MCF 10A (cell line): ENCODE measurements around the gene GLRA3. TPM values are rescaled to one million over a fixed set of nuclear protein-coding genes. Genes with fewer than 3 reads are reported as not detected.
"Not testable (repeated sequence)": the region's sequence is repeated elsewhere in the genome, so short reads cannot be mapped to it uniquely, and the experiment has no call there.

Experiments used
- BruUV-seq: library from RNA; stranded (reverse); fragments of 400-500 nt; replicated peaks from 2 replicates; lab custom pipeline; 2021; lab: Mats Ljungman, UMichigan
- CTCF ChIA-PET: fragments of 300-600 bp; sonication (Branson Sonifier 250); formaldehyde crosslinking; extraction: SDS; loops from one replicate; lab custom pipeline; 2021; ENCODE audit warnings: antibody characterized with exemption, inconsistent platforms; lab: Yijun Ruan, JAX
- POLR2A ChIA-PET: fragments of 300-600, 350-650 bp; sonication (Branson Sonifier 250); formaldehyde crosslinking; extraction: SDS; loops from one replicate; lab custom pipeline; 2020; ENCODE audit warnings: antibody characterized with exemption, inconsistent platforms; lab: Yijun Ruan, JAX
- DNase-seq: peaks from one replicate; pipeline ENCODE4 v3.0.0-alpha.2; 2018; ENCODE audit not compliant: unreplicated experiment
- H3K27ac Mint-ChIP-seq: one replicate; pipeline ENCODE4 v1.8.0; 2022; ENCODE audit warnings: mild to moderate bottlenecking, low read depth, mixed read lengths; ENCODE audit not compliant: unreplicated experiment
- H3K27me3 Mint-ChIP-seq: one replicate; pipeline ENCODE4 v1.8.0; 2022; ENCODE audit warnings: mixed read lengths; ENCODE audit not compliant: insufficient read depth, unreplicated experiment
- H3K36me3 Mint-ChIP-seq: one replicate; pipeline ENCODE4 v1.8.0; 2022; ENCODE audit warnings: mild to moderate bottlenecking, moderate library complexity, mixed read lengths; ENCODE audit not compliant: insufficient read depth, unreplicated experiment
- H3K4me1 Mint-ChIP-seq: one replicate; pipeline ENCODE4 v1.8.0; 2022; ENCODE audit warnings: mixed read lengths; ENCODE audit not compliant: insufficient read depth, unreplicated experiment
- H3K4me3 Mint-ChIP-seq: one replicate; pipeline ENCODE4 v1.8.0; 2022; ENCODE audit warnings: mild to moderate bottlenecking, moderate library complexity, mixed read lengths; ENCODE audit not compliant: unreplicated experiment
- H3K9me3 Mint-ChIP-seq: one replicate; pipeline ENCODE4 v1.8.0; 2022; ENCODE audit warnings: mixed read lengths; ENCODE audit not compliant: unreplicated experiment
- intact Hi-C: fragments of 100-400 bp; cut with micrococcal nuclease; formaldehyde crosslinking; loops from 2 replicates; pipeline ENCODE4 v1.14.1; 2022
- total RNA-seq: library from RNA; stranded (reverse); gene quantifications from 2 replicates; pipeline ENCODE4 v1.2.3, GENCODE V29; 2022
- TF ChIP-seq, protein P1 (sequence below): fragments of 200-600 bp; IDR thresholded peaks from one replicate; pipeline ENCODE4 v1.8.0; 2022; ENCODE audit warnings: antibody characterized with exemption, mild to moderate bottlenecking; ENCODE audit not compliant: unreplicated experiment

GLRA3 gene
- total RNA-seq, 1 experiment from 2014 or later: not detected

DNA sequence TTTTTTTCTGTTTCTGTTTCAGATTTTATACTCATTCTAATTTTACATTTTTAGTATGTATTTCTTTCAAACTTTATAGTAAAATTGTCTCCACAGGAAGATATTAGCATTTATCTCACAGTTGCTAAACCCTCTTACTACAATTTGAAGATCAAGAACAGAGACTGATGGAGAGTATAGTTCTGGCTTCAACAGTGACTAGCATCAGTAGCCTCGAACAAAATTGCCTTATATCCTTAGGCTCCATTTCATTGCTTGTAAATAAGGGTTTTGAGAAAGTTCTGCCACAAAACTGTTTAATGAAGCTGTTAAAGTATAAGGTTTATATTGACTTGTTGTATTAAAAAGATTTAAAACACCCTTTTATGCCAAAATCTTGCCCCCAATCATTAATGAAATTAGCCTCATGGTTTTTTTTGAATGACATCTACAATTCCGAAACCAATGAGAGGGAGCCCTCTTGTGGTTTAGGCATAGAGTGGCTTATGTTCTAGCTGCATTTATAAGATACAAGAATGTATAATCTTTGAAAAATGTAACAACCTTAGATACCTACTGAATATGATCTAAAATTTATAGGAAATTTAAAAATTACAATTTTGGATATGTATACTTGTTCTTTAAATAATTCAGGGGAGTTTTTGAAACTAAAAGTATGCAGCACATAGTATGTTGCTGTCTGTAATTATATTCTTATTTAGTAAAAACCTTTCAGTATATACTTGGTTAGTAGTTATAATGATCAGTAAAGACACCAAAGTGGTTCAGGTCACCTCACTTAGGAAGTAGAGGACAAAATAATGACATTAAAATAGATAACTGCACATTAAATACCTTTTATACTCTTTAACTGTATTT is 196.9 kb downstream of the GLRA3 start:
- H3K4me3 Mint-ChIP-seq: no peak overlapping the region
- no peaks in the 10 kb centered on the region for H3K27me3 Mint-ChIP-seq
- H3K4me1 Mint-ChIP-seq: no peaks in the 10 kb centered on the region
- TF ChIP-seq, protein P1, sequence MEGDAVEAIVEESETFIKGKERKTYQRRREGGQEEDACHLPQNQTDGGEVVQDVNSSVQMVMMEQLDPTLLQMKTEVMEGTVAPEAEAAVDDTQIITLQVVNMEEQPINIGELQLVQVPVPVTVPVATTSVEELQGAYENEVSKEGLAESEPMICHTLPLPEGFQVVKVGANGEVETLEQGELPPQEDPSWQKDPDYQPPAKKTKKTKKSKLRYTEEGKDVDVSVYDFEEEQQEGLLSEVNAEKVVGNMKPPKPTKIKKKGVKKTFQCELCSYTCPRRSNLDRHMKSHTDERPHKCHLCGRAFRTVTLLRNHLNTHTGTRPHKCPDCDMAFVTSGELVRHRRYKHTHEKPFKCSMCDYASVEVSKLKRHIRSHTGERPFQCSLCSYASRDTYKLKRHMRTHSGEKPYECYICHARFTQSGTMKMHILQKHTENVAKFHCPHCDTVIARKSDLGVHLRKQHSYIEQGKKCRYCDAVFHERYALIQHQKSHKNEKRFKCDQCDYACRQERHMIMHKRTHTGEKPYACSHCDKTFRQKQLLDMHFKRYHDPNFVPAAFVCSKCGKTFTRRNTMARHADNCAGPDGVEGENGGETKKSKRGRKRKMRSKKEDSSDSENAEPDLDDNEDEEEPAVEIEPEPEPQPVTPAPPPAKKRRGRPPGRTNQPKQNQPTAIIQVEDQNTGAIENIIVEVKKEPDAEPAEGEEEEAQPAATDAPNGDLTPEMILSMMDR: peak; percentile 62
- no peaks in the 10 kb centered on the region for H3K9me3 Mint-ChIP-seq
- peak; percentile 71 for DNase-seq
- H3K36me3 Mint-ChIP-seq: no peaks in the 10 kb centered on the region
- ChIA-PET POLR2A (interaction anchor here (0.6 to 1.5 kb wide), 4 partner anchors 45 to 317 kb away, joined by 3 to 4 read pairs (median 3); no protein-coding TSS in a partner anchor), CTCF (interaction anchor here (0.7 to 2.4 kb wide), 24 partner anchors 15 to 504 kb away, joined by 3 to 11 read pairs (median 4); partner anchors contain the start of gene HPGD)
- no TSS peak for BruUV-seq
- intact Hi-C loops: loop anchor here (1.0 to 10.0 kb wide), 4 partner anchors 82 to 903 kb away; partner anchors contain the start of gene HPGD
- no peak overlapping the region for H3K27ac Mint-ChIP-seq

DNA sequence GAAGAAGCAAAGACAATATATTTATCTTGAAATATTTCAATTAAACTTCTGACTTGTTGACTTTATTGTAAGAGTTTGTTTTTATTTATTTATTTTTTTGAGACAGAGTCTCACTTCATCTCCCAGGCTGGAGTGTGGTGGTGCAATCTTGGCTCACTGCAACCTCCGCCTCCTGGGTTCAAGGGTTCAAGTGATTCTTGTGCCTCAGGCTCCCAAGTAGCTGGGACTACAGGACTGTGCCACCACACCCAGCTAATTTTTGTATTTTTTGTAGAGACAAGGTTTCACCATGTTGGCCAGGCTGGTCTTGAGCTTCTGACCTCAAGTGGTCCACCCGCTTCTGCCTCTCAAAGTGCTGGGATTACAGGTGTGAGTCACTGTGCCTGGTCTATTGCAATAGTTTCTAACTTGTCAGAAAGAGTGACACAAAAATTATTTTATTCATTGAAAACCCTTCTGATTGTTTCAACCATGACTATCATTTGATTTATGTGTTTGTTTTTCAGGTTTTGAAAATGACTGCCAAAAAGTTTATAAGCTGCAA is 199.1 kb downstream of the GLRA3 start:
- POLR2A ChIA-PET: interaction anchor here (0.6 kb wide), 1 partner anchor 205 kb away, joined by 4 read pairs; no protein-coding TSS in a partner anchor
- intact Hi-C loops: loop anchor here (10.0 kb wide), 1 partner anchor 905 kb away; no protein-coding TSS in a partner anchor
- H3K9me3 Mint-ChIP-seq, BruUV-seq, H3K27ac Mint-ChIP-seq, H3K4me3 Mint-ChIP-seq, H3K36me3 Mint-ChIP-seq, H3K4me1 Mint-ChIP-seq, H3K27me3 Mint-ChIP-seq: not testable (repeated sequence)
- DNase-seq: peak; percentile 10
- CTCF ChIA-PET: interaction anchor here (0.7 to 1.3 kb wide), 2 partner anchors 187 to 266 kb away, joined by 3 to 5 read pairs; no protein-coding TSS in a partner anchor

DNA sequence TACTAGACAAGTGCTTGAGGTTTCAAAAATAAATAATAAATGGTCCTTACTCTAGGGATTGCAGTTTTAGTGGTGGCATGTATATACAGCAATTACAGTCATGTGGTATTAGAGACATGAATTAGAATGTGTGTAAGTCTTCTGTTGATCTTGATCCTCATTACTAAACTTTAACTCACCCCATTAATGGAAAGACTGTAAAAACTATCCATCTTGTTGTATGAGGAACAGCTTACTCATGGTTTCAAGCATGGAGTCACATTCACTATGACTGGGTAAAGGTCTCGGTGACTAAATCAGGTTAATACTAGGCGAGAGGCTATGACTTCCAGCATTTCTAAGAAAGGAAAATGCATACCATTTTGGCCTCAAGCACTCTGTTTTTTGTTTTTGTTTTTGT is 199.8 kb downstream of the GLRA3 start:
- H3K27me3 Mint-ChIP-seq: no peaks in the 10 kb centered on the region
- H3K9me3 Mint-ChIP-seq: no peaks in the 10 kb centered on the region
- DNase-seq: no peak

DNA sequence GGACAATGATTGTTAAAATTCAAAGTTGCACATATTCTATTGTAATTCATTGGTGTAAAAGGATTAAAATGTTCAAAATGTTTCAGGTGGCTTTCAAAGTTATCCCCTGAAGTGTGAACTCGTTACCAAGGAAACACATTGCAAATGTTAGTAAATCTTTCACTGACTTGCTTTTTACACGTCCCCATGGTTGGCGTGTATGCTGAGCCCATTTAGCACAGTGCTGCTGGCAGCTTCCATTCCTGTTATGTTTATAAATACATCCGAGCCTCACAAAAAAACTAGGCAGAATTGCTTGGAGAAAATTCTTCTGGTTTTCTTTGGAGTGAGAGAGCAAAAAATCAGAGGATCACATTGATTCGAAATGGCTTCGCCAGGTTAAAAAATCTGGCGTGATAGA is 200.9 kb downstream of the GLRA3 start:
- no peaks in the 10 kb centered on the region for H3K4me1 Mint-ChIP-seq
- no peak overlapping the region for H3K27ac Mint-ChIP-seq
- ChIA-PET CTCF (interaction anchor here (0.5 kb wide), 1 partner anchor 312 kb away, joined by 4 read pairs; no protein-coding TSS in a partner anchor), POLR2A (no interaction called here)
- intact Hi-C loops: no loop called here
- TF ChIP-seq, protein P1: no peak
- H3K9me3 Mint-ChIP-seq: no peaks in the 10 kb centered on the region
- no TSS peak for BruUV-seq
- DNase-seq: no peak
- no peaks in the 10 kb centered on the region for H3K27me3 Mint-ChIP-seq
- no peaks in the 10 kb centered on the region for H3K36me3 Mint-ChIP-seq
- H3K4me3 Mint-ChIP-seq: no peak overlapping the region

More for the DNA sequence above, 199.8 kb downstream of the GLRA3 start:
- TF ChIP-seq, protein P1: no peak
- Mint-ChIP-seq H3K4me3 (no peak overlapping the region), H3K36me3 (no peaks in the 10 kb centered on the region), H3K4me1 (no peaks in the 10 kb centered on the region), H3K27ac (no peak overlapping the region)
- ChIA-PET POLR2A (no interaction called here), CTCF (interaction anchor here (1.3 kb wide), 1 partner anchor 265 kb away, joined by 5 read pairs; no protein-coding TSS in a partner anchor)
- BruUV-seq: no TSS peak
- intact Hi-C loops: no loop called here
